Natural killer cell (primary cell): ENCODE data around the gene DIAPH2. TPM values are rescaled to one million over a fixed set of nuclear protein-coding genes. Genes with fewer than 3 reads are reported as not detected.

ENCODE experiments used
- ATAC-seq, 3 donors: fragments of 150-1000 bp in 2 of 3; fragments of 200-7000 bp in 1 of 3; cut with Tn5 transposase; 1 replicate in 1 of 3; 2 replicates in 2 of 3; pipeline ENCODE4 v1.10.0; 2021; ENCODE audit warnings: mild to moderate bottlenecking in 2 of 3, moderate library complexity in 2 of 3
- DNase-seq, 2 donors: peaks; one replicate each; pipeline versions ENCODE4 v3.0.0 to v3.0.0-alpha.2; 2013 to 2021; ENCODE audit warnings: mixed read lengths in 1 of 2
- H3K27ac ChIP-seq: one replicate; pipeline ENCODE4 v1.5.1; 2013; ENCODE audit warnings: mild to moderate bottlenecking, low read length
- H3K27me3 ChIP-seq: one replicate; pipeline ENCODE4 v1.6.1; 2013; ENCODE audit warnings: low read length; ENCODE audit not compliant: control insufficient read depth, insufficient read depth
- H3K36me3 ChIP-seq: one replicate; pipeline ENCODE4 v1.6.1; 2013; ENCODE audit warnings: low read length; ENCODE audit not compliant: control insufficient read depth, insufficient read depth
- H3K4me1 ChIP-seq: one replicate; pipeline ENCODE4 v1.6.1; 2013; ENCODE audit warnings: low read length; ENCODE audit not compliant: control insufficient read depth, insufficient read depth
- H3K4me3 ChIP-seq: one replicate; pipeline ENCODE4 v1.5.1; 2013; ENCODE audit warnings: low read length
- H3K9me3 ChIP-seq: one replicate; pipeline ENCODE4 v1.6.1; 2013; ENCODE audit warnings: low read length; ENCODE audit not compliant: control insufficient read depth, insufficient read depth
- H3K27ac Mint-ChIP-seq, 2 donors: one replicate each; pipeline ENCODE4 v1.8.0; 2022; ENCODE audit warnings: mild to moderate bottlenecking in 2 of 2, mixed read lengths in 2 of 2, moderate library complexity in 1 of 2
- H3K27me3 Mint-ChIP-seq, 2 donors: one replicate each; pipeline ENCODE4 v1.8.0; 2022; ENCODE audit warnings: low read depth in 2 of 2, mixed read lengths in 2 of 2
- H3K36me3 Mint-ChIP-seq: one replicate; pipeline ENCODE4 v1.8.0; 2022; ENCODE audit warnings: mixed read lengths
- H3K4me1 Mint-ChIP-seq, 2 donors: one replicate each; pipeline ENCODE4 v1.8.0; 2022; ENCODE audit warnings: mixed read lengths in 2 of 2
- H3K4me3 Mint-ChIP-seq: one replicate; pipeline ENCODE4 v1.8.0; 2022; ENCODE audit warnings: mild to moderate bottlenecking, moderate library complexity, mixed read lengths
- H3K9me3 Mint-ChIP-seq, 2 donors: one replicate each; pipeline ENCODE4 v1.8.0; 2022; ENCODE audit warnings: mixed read lengths in 2 of 2
- CTCF ChIP-seq: fragments of 200-600 bp; IDR thresholded peaks from one replicate; pipeline ENCODE4 v1.8.0; 2022; ENCODE audit warnings: antibody characterized with exemption
- WGBS: methylation state at CpG from one replicate; pipeline ENCODE4 v1.1.7; 2013; ENCODE audit warnings: missing lambda C conversion rate; ENCODE audit not compliant: insufficient coverage; 5-methylcytosine and 5-hydroxymethylcytosine counted together
- intact Hi-C: fragments of 100-400 bp; cut with micrococcal nuclease; formaldehyde crosslinking; loops from one replicate; pipeline ENCODE4 v1.14.2; 2022
- total RNA-seq, 4 donors: library from RNA; stranded (reverse); fragments of 120-200 nt in 1 of 4; gene quantifications; one replicate each; pipeline versions ENCODE4 v1.2.3 to v1.2.4, GENCODE V29; 2013 to 2022

Gene DIAPH2
- total RNA-seq, 3 donors from 2014 or later (not counting 1 experiment from before 2014, with no cell fraction given): 17.0 to 18.2 (median 17.0) TPM

- Mint-ChIP-seq H3K4me3 (no peak overlapping the region), H3K27me3 (no peaks in the 10 kb centered on the region), H3K4me1 (peaks cover 0 to 5% of the 10 kb centered on the region in 2 donors), H3K27ac (no peak overlapping the region), H3K9me3 (no peaks in the 10 kb centered on the region), H3K36me3 (no peaks in the 10 kb centered on the region)
- intact Hi-C loops: no loop called here
- Histone ChIP-seq H3K27me3 (no peaks in the 10 kb centered on the region), H3K4me1 (no peaks in the 10 kb centered on the region), H3K36me3 (no peaks in the 10 kb centered on the region), H3K4me3 (no peak overlapping the region), H3K9me3 (no peaks in the 10 kb centered on the region), H3K27ac (no peak overlapping the region)
- TF ChIP-seq CTCF: no peak
- ATAC-seq: no peak
- WGBS: 86% methylated on average over 6 of the region's 6 CpGs
- no peak for DNase-seq
These were observed 448.2 kb downstream of the DIAPH2 start for GRCh38 chrX:97132664-97133415.

- Mint-ChIP-seq H3K27ac (no peak overlapping the region), H3K9me3 (no peaks in the 10 kb centered on the region), H3K4me3 (no peak overlapping the region), H3K27me3 (no peaks in the 10 kb centered on the region), H3K4me1 (no peaks in the 10 kb centered on the region), H3K36me3 (no peaks in the 10 kb centered on the region)
- no peak for DNase-seq
- Histone ChIP-seq H3K27me3 (no peaks in the 10 kb centered on the region), H3K4me1 (no peaks in the 10 kb centered on the region), H3K36me3 (no peaks in the 10 kb centered on the region), H3K27ac (no peak overlapping the region), H3K9me3 (no peaks in the 10 kb centered on the region), H3K4me3 (no peak overlapping the region)
- WGBS: no CpG with 5 or more reads among the region's 1 CpG
- TF ChIP-seq CTCF: no peak
- ATAC-seq: no peak
- intact Hi-C loops: no loop called here
These were observed 461.3 kb downstream of the DIAPH2 start for GRCh38 chrX:97145934-97146333.

- H3K4me1 ChIP-seq: no peaks in the 10 kb centered on the region
- H3K9me3 ChIP-seq: no peaks in the 10 kb centered on the region
- no peaks in the 10 kb centered on the region for H3K36me3 Mint-ChIP-seq
- peak overlapping the region; percentile 49 for H3K4me3 Mint-ChIP-seq
- intact Hi-C loops: no loop called here
- H3K27ac Mint-ChIP-seq: no peak overlapping the region
- H3K9me3 Mint-ChIP-seq: no peaks in the 10 kb centered on the region
- WGBS: 25% methylated on average over 1 of the region's 1 CpG
- TF ChIP-seq CTCF: no peak
- H3K36me3 ChIP-seq: no peaks in the 10 kb centered on the region
- no peak overlapping the region for H3K4me3 ChIP-seq
- peaks cover 11 to 12% of the 10 kb centered on the region in 2 donors for H3K4me1 Mint-ChIP-seq
- H3K27me3 ChIP-seq: no peaks in the 10 kb centered on the region
- peak in 1 of 2 donors; percentile 1 for DNase-seq
- no peaks in the 10 kb centered on the region for H3K27me3 Mint-ChIP-seq
- no peak overlapping the region for H3K27ac ChIP-seq
- peak in 1 of 3 donors; percentile 65 for ATAC-seq
These were observed 471.2 kb downstream of the DIAPH2 start for GRCh38 chrX:97155816-97156215.

GRCh38 chrX:97158269-97158668, 473.6 kb downstream of the DIAPH2 start:
- Histone ChIP-seq H3K27ac (no peak overlapping the region), H3K9me3 (no peaks in the 10 kb centered on the region), H3K36me3 (no peaks in the 10 kb centered on the region), H3K4me3 (no peak overlapping the region), H3K4me1 (no peaks in the 10 kb centered on the region), H3K27me3 (no peaks in the 10 kb centered on the region)
- DNase-seq: no peak
- H3K4me1 Mint-ChIP-seq: peaks cover 11 to 12% of the 10 kb centered on the region in 2 donors
- H3K4me3 Mint-ChIP-seq: no peak overlapping the region
- no peak for TF ChIP-seq CTCF
- intact Hi-C loops: no loop called here
- ATAC-seq: no peak
- WGBS: no CpG with 5 or more reads among the region's 4 CpGs
- no peaks in the 10 kb centered on the region for H3K27me3 Mint-ChIP-seq
- H3K9me3 Mint-ChIP-seq: no peaks in the 10 kb centered on the region
- no peaks in the 10 kb centered on the region for H3K36me3 Mint-ChIP-seq
- H3K27ac Mint-ChIP-seq: no peak overlapping the region
